NCI-H510A treated with DMSO at 0.1 percent for 48 hours (cell line): Measurements from ENCODE around the gene ROBO2.

Experiments
- DNase-seq: peaks from one replicate; lab custom pipeline; 2025; lab: John Stamatoyannopoulos, UW

ROBO2 gene

GRCh38 chr3:77412021-77412438 lies 372.1 kb downstream of the ROBO2 start:
- DNase-seq, result no peak

- no peak for DNase-seq
These were observed 372.7 kb downstream of the ROBO2 start for GRCh38 chr3:77412584-77412983.

GRCh38 chr3:77414881-77415280 lies 375.0 kb downstream of the ROBO2 start:
- no peak for DNase-seq

- DNase-seq, result peak; percentile 4
These were observed 380.4 kb downstream of the ROBO2 start for GRCh38 chr3:77420336-77420735.

DNA sequence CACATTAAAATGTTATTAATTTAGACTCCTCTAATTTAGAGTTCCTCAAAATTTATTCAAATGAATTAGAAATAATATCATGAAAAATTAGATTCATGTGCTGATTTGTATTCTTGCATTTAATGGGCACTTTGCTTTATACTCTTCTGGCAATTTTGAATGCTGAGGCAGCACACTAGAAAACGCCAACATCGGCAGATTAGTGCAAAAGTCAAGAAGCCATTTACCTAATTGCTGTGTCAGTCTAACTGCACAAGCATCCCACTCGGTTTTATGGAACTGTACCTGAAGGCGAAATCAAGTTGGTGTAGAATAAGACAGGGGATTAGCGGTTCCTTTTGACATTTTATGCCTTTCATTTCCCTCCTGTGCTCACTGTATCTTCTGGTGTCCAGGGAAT lies 382.0 kb downstream of the ROBO2 start:
- no peak for DNase-seq

DNA sequence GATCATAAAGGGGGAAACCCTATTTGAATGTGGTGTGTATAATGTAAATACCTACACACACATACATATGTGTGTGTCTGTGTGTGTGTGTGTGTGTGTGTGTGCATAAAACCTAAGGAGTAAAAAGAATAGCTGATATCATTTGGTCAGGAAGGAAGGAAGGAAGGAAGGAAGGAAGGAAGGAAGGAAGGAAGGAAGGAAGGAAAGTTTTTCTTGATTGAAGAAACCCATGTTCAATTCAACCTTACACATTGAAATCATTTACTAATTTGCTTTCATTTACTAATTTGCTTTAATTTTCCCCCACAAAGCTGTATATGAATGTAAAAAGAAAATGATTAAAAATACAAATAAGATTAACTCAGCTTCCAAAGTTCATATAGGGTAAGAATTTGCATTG lies 386.6 kb downstream of the ROBO2 start:
- DNase-seq, result no peak

GRCh38 chr3:77427528-77427927 lies 387.6 kb downstream of the ROBO2 start:
- DNase-seq, result peak; percentile 1

DNA sequence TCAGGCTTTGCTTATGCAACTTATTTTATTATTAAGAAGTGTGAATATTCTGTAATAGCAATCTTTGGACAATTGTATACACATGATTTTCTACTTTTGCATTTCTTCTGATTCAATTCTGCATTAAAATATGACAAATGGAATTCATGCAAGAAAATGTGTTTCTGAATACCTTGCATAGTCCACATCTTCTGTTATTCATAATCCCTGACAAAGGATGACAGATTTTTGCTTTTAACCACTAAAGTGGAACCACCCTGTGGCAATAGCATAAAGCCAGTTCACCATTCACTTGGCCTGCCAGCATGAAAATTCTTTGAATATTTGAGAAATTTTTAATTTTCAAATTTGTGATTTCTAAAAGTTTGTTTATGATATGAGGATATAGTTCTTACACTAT lies 397.0 kb downstream of the ROBO2 start:
- no peak for DNase-seq

GRCh38 chr3:77446084-77446483 lies 406.2 kb downstream of the ROBO2 start:
- DNase-seq, result no peak

DNA sequence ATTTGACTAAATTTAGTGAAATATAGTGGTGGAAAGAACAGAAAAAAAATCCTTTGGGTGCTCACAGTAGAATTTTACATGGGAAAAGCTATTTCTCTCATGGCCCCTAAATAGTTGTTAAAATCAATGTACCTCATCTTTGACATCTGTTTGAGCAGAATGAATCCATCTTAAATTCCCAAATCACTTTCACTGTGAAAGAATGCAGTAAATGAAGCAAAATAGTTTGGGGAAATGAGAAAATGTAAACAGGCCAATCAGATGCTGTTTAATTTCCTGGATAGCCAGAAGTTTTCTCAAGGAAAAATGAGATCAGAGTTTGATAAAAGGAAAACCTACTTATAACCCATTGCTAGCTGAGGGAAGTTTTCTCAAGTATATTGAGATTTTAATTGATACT lies 406.9 kb downstream of the ROBO2 start:
- DNase-seq, result no peak

- DNase-seq, result no peak
These were observed 409.8 kb downstream of the ROBO2 start for GRCh38 chr3:77449459-77450350.

DNA sequence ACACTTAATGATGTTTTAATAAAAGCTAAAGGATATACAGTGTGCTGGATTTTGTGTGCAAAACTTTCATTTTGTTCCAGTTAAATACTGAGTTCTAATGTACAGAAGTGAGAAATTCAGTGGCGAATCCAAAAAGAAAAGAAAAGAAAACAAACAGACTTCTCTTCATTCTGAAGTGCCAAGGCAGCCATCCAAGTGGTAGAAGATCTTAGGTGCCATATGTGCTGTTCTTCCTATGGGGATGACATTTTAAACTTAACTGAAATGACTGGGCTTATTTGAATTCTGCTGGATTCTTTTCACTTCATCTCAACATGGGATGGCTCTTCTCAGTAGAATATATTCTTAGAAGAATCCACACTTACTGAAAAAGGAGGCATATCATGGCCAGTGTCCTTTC lies 416.5 kb downstream of the ROBO2 start:
- no peak for DNase-seq

- no peak for DNase-seq
These were observed 417.0 kb downstream of the ROBO2 start for GRCh38 chr3:77456906-77457305.

DNA sequence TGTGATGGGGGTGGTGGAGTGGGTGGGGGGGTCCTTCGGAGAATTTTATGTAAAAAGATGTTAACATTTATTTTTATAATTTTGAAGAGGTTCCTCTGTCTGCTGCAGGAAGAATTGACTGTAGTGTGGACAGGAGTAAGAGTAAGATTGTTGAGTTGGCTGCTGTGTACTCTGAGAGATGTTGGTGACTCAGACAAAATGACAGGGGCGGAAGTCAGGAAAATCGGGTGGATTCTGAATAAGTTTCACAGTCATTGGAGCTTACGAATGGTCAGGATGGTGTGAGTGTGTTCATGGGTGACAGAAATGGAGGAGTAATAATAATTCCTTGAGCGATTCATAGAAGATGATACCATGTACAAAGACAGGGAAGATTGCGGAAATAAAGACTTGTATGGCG lies 420.0 kb downstream of the ROBO2 start:
- DNase-seq, result no peak

GRCh38 chr3:77460326-77460725 lies 420.4 kb downstream of the ROBO2 start:
- no peak for DNase-seq

DNA sequence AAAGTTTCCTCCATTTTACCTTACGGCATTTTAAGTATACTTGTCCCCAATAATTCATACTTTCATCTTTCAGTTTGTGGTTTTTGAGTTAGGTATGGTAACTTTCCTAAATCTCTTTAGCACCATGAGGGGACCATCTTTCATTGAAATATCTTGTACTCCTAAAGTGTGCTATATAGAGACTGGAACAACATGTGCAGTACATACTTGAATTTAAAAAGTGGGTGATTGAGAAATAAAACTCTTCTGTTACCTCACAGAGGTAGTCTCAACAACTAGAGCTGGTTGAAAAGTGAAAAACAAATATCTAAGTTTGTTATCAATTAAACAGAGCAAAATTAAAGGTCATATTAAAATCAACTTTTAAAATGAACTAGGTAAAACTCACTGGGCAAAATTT lies 423.1 kb downstream of the ROBO2 start:
- DNase-seq, result no peak

GRCh38 chr3:77464111-77464688 lies 424.3 kb downstream of the ROBO2 start:
- DNase-seq, result no peak

- no peak for DNase-seq
These were observed 426.7 kb downstream of the ROBO2 start for GRCh38 chr3:77466562-77467115.

GRCh38 chr3:77467702-77468625 lies 428.1 kb downstream of the ROBO2 start:
- DNase-seq, result no peak

DNA sequence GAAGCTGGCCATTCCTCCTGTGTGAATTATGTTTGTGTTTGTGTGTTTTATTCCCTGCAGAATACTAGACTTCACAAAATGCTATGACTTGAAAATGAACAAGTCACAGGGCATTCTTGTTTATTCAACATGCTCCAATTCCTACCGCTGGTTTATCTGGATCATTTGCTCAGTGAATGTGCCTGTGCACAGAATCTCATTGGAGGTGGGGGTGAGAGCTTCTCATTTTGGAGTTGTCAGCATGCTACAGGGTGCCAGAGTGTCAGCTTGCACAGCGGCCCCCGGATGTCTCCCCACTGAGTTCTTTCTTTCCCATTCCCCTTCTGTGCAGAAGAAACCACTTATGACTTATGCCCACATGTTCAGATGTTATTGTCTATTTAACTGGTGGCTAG lies 428.7 kb downstream of the ROBO2 start:
- DNase-seq, result no peak

DNA sequence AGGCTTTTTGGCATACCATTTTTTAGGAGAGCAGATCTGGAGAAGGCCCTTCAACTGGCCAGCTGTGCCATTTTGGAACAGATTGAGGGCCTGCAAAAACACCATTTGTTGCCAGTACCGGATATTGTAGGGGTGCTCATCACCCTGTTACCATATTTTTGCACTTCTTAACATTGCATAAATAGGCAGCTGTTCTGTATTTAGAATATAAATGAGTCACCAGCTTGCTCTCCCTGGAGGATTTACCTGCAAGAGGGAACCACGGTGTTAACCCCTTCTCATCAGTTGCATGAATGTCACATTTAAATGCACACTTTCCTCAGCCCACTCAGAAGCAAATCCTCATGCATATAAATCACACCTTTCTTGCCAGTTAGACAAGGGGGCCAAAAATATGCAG lies 435.6 kb downstream of the ROBO2 start:
- no peak for DNase-seq

- DNase-seq, result no peak
These were observed 439.1 kb downstream of the ROBO2 start for GRCh38 chr3:77479021-77479420.
